Fibroblast of skin of right quadriceps (primary cell): ENCODE measurements around the gene KANSL3.
"Not testable (repeated sequence)": the region's sequence is repeated elsewhere in the genome, so short reads cannot be mapped to it uniquely, and the experiment has no call there.

Experiments used
- DNase-seq: peaks from one replicate; pipeline ENCODE4 v3.0.0-alpha.2; 2013

KANSL3 gene

DNA sequence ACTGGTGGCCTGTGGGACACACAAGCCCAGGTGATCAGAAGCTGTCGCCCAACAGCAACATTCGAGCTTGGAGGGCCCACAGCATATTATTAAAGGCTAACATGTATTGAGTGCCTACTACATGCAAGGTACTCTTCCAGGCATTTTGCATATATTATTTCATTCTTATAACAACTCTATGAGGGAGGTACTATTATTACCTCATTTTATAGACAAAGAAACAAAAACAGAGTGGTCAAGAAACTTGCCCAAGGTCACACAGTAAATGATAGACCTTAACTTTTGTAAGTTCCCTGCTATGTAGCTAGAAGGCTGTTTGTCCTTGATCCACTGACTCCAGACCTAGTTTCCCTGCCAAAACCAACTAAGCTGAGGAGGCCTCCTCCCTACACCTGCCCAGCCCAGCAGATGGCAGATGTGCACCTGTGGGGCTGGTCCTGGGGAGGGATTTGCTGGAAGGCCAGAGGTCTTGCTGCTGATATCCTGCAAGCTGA lies 35.7 kb downstream of the KANSL3 start:
- DNase-seq, result no peak

DNA sequence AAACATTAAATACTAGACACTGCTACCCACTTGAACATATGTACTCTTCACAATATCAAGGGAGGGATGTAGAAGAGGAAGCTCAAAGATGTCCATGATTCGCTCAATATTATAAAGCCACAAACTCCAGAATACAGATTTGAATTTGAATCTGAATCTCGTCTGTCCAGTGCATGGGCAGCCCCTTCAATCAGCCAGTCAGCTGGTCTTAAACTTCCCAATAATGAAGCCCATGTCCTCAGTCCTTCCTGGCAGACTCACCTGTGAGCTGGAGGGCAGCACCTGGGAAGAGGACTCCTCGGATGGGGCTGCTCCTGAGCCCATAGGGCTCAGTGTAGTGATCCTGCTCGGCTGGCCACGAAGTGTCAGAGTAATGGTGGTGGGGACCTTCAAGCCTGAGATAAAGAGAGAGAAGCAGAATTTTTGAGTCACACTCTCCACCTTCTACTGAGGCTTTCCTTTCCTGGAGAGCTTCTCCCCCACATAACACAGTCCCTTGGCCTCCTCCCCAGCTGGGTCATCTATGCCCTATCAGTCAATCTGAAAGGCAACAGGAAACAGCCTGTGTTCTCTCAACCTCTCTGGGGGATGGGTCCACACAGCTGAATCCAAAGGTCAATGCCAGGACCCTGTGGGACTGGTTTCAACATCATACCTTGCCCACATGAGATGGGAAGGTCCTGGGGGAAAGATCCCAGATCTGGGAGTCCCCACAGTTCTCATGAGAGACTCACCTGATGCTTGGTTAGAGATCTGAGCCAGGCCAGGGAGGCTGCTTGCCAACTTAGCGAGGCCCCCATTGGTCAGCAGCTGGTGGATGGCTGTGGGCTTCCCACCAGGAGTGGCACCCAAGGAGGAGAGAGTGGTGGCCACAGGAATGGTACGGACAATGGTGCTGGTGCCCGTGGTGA lies 36.5 kb downstream of the KANSL3 start:
- DNase-seq, result no peak

DNA sequence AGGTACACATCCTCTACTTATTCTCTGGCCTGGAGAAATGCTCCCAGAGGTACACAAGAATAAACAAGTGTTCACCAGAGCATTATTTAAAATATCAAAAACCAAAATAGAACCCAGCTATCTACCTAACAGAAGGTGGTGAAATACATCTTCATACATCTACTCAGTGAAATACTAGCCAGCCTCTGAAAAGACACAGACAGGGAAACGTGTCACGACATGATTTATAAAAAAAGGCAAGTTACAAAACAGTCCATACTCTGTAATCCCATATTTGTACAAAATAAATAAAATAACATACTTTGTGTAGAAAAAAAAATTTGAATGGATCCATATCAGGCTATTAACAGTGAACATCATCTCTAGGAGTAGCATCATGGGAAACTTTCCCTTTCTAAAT lies 38.2 kb downstream of the KANSL3 start:
- no peak for DNase-seq

DNA sequence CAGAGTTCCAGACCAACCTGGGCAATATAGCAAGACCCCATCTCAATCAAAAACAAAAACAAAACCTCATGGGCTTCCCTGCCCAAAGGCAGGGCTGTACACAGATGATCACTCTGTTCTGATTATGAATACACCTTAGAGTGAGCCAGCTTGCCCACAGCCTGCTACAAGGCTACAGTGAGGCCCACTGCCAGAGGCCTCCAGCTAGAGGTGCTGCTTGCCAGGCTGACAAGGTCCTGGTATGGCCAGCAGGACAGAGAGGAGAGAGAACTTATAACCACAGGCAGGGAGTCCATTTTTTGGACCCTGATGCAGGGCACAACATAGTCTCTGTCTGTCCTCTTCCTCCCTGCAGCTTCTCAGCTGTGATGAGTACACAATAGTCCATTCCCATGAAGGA lies 41.5 kb downstream of the KANSL3 start:
- no peak for DNase-seq

DNA sequence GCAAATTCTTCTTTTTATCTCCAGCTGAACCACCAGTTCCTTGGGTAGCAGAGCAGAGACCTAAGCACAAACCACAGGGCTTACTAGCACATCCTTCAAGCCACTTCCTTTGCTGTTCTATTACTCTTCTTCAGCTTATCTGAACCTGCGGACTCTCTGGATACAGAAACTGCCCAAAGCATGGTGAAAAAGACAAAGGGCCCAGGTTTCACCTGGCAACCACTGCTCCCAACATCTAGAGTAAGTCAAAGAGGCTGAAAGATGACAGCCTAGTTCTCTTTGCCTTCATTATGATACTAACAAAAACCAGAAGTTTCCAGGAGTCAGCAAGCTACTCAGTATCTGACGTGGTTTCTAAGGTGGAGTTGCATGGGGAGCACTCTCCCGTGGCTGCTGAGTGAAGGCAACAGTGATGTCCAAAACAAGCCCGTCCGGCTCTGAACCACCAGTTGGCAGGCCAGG lies 43.4 kb downstream of the KANSL3 start:
- DNase-seq, result no peak

DNA sequence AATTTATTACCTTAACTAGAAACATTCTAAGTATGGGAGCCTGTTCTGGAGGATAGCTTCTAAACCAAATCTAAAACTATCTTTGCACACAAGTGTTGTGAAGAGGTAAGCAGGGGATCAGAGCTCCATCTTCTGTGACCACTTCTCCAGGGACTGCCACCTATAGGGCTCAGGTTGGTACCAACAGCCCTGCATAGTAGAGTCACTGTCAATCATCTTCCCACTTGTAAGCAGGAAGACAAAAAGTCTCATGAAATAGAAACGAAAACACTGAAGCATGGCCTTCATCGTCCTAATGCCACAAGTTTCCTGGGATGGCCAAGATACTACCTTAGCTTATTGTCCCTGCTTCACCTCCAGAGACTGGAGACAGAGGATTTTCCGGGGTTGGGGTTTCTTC lies 43.8 kb downstream of the KANSL3 start:
- no peak for DNase-seq

DNA sequence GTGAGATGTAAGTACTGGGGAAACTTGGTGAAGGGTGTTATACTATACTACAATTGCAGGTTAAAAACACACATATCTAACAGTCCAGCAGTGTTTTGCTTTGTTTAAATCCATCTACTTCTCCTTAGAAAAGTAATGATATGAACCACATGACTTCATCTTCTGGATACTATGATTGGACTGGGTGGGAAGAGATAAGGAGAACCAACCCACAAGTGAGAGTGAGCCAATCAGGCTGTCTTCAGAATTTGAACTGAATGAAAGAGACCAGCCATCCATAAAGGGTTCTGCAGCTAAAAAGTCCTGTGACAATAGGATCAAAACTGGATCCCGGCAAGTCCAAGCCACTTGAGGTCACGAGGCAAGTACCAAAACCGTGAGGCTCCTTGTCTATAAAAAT lies 46.6 kb downstream of the KANSL3 start:
- no peak for DNase-seq

DNA sequence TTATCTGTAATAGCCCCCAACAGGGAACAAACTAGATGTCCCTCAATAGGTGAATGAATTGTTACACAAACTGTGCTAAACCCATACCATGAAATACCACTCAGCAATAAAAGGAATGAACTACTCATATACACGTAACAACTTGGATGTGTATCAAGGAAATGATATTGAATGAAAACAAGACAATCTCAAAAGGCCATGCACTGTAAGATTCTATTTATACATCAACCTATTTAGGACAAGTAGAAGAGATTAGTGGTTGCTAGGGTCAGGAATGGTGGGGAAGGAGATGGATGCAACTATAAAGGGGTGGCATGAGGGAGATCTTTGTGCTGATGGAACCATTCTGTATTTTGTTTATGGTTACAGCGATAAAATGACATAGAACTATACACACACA lies 47.1 kb downstream of the KANSL3 start:
- DNase-seq, result no peak

DNA sequence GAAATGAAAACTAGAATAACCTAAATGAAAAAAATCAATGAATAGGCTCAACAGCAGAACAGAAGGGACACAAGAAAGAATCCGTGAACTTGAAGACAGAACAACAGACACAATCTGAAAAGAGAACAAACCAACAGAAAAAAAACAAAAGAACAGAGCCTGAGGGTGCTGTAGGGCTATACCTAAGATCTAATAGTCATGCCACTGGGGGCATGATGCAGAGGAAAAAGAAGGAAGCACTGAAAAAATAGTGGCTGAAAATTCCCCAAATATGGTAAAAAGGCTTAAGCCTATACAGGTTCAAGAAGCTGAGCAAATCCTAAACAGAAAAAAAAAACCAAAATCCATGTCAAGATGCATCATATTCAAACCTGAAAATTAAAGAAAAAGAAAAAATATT lies 50.3 kb downstream of the KANSL3 start:
- DNase-seq, result no peak

DNA sequence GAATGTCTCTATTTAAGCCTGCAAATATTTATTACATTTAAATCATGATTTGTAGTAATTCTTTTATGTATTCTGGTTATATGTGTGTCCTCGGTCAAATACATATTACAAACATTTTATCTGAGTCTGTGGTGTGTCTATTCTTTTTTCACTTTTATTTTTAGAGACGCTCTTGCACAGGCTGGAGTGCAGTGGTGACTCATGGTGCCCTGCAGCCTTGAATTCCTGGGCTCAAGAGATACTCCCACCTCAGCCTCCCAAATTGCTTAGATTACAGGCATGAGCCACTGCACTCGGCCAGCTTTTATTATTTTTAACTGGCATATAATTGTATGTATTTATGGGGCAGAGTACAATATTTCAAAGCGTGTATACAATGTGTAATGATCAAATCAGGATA lies 54.1 kb downstream of the KANSL3 start:
- DNase-seq, result no peak

DNA sequence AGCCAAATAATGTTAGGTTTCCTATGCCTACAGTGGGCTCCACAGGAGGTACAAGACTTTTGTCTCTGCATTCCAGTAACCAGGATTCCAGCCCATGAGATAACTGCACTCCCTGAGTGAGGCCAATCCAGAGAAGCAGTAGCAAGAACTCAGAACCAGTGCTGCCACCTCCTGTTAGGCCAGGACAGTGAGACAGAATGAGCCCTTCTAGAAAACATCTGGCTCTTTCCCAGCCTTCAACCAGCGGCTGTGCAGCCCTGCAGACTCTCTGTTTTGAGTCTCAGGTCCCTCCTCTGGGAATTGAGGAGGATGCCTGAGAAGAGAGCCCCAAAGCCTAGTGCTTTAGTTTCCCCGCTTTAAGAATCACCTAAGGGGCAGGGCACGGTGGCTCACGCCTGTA lies 57.3 kb downstream of the KANSL3 start:
- no peak for DNase-seq

DNA sequence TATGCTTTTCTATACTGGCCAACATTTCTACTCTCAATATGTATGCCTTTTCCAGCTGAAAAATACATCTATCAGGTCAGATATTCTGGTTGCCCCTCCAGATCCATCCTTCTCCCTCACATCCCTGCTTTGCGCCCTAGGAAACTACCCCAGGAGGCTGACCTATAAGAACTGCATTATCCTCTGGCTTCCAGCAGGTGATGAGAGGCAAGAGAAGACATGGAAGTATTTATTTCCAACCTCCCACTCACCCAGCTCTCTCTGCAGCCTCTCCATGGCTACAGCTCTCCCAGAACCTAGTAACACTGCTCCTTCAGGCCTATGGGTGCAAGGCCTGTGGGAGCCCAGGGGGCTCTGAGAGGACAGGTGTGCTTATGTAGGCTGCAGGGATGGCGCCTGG lies 58.7 kb downstream of the KANSL3 start:
- DNase-seq, result no peak

DNA sequence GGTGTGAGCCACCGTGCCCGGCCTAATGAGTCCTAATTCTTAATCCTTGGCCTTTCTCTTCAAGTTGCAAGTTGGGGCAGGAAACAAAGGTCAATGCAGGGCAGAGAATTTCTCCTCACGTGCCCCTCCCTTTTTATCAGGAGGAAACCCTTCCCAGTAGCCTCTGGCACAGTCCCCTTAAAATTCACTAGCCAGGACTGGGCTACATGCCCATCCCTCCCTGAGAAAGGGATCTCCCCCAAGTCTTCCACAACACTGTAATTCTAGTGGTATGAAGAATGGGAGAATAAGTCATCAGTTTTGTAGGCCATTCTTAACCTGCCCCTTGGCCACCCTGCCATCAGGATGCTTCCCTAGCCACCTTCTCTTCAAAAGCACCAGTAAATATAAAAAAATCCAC lies 59.4 kb downstream of the KANSL3 start:
- no peak for DNase-seq

DNA sequence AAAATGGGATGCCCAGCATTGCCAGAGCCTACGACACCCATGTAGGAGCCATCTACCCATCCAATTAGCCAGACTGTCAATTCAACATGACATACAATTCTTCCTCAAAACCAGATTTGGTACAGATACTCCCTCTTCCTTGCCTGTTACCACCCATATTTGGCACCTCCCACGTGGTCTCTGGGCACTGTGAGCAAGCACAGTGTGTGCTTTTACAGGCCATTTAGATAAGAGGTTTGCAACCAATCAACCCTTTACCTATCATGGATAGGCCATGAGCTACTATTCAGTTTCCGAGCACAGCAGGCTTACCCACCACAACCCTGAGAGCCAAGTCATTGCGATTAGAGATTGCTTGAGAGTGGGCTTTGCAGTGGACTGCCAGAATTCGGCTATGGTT lies 60.6 kb downstream of the KANSL3 start:
- DNase-seq, result no peak

DNA sequence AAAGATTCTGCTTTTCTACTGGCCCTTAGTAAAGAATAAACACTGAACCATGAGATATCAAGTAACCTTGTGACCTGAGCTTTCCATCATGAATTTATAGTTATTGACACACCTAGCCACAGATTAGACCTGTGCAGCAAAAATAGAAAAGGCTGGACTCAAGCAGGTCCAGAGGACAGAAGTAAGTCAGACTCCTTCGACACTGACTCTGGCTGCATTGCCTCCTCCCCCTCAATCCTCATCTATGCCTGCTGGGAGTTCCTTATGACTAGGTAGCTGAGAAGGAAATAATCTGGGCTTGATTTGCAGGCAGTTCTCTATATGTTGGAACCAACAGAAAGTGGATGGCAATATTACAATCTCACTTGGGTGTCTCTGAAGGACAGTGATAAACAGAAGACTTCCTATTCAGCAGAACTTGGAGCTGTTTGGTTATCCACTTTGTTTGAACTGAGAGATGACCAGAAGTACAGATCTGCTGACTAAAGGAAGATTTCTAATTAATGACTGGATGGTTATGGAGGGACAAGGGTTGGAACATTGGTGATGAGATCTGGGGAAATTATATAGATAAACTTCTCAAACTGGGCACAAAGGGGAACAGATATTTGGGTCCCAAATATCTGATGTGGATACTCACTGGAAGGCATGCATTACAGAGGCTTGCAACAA lies 62.2 kb downstream of the KANSL3 start:
- no peak for DNase-seq

DNA sequence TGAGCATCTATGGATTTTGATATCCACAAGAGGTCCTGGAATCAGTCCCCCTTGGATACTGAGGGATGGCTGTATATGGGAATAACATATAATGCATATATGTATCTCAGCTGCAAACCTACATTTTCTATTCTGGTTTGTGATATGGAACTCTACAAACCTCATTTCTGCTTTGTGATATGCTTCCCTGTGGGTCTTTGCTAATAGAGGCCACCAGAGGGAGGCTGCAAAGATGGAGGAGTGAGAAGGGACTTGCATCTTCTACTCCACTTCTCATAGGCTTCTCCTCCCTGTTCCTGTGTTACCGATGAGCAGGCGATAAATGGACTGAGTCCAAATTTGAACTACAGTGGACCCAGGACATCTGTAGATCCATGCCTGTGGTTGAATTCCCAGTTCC lies 63.7 kb downstream of the KANSL3 start:
- DNase-seq, result no peak

DNA sequence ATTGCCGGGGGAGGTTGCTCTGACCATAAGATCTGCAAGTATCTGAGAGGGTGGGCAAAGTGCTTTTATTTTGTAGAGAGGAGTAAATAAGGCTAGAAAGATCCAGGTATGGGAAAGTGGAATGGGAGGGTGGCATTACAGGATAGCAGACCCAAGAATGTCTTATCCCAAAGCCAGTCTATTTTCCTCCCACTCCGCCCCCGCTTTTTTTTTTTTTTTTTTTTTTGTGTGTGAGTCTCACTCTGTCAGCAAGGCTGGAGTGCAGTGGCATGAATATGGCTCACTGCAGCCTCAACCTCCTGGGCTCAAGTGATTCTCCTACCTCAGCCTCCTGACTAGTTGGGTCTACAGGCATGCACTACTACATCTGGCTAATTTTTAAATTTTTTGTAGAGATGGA lies 70.0 kb downstream of the KANSL3 start:
- DNase-seq, result no peak

DNA sequence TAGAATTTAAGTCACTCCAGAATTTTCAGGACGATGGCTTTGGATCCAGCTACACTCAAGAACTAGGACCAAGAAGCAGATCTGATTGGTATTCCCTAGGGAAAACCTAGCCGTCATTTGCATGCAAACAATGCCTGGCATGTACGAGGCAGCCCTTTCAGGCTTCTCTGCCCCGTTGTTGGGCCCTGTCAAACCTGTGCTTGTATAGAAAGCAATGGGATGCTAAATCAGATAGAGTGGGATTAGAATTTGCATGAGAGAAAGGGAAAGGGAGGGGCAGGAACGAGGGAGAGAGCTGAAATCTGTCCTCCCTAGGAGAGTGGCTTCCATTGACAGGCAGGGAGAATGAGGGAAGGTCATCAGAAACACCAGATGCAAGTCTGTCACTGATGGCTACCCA lies 73.0 kb downstream of the KANSL3 start:
- no peak for DNase-seq

DNA sequence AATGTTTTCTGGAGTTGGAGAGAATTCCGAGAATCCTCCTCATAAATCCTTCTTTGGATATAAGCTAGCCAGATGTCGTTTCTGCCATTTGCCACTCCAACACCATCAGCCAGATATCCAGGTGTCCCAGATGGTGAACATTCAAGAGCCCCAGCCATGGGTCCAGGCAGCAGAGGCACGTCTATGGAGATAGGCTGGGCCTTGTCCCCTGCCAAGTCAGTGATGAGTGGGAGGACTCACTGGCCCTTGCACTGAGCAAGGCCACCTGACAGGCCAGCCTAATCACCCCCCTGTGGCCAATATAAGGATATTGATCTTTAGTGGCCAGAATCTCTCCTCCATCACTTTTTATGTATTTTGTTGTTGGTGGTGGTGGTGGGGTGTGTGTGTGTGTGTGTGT lies 73.5 kb downstream of the KANSL3 start:
- no peak for DNase-seq

DNA sequence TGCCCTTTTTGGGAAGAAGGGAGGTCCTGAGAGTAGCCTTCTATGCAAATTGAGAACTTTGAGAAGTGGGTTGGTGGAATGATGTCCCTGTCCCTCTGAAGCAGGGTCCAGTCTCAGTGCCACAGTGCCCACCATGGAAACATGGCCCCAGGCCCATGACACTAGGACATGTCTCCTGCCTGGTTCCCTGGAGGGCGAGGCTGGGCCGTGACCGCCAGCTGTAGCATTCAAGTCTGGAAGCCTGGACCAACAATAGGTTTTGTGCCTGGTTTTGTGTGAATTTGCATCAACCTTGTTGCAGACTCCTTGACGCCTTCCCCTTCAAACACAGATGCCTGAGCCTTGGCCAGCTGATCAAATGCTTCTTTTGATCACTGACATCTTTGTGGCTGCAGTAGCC lies 74.1 kb downstream of the KANSL3 start:
- DNase-seq, result no peak

DNA sequence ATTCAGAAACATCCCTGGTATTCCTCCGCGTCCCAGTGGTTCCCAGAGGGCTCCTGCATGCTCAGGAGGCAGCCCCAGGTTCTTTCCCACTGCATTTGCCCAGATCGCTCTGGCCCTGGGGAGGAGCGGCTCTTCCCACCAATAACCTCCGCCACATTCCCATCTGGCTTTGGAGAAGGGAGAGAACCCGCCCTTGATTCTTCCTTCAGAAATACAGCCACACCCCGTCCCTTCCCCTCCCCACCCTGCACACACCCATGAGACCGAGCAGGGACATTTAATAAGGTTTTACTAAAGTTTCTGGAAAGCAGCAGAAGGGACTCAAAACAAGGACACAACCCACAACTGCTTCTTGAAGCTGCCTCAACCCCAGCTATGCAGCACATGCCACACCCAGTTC lies 79.6 kb downstream of the KANSL3 start:
- DNase-seq, result no peak

DNA sequence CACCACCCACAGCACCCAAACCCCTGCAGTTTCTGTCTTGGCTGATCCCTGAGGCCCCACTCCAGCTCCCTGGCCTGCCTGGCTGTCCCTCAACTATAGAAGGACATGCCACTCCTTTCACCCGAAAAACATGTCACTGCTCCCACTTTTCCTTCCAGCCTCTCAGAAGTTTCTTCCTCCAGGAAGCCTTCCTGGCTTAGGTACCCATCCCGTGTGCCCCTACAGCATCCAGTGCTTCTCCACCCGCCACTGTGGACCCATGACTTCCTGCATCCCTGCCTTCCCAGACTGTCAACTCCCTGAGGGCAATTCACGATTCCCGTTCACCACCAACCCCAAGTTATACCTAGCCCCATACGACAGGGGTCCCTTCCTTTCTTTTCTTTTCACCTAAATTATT lies 80.1 kb downstream of the KANSL3 start:
- no peak for DNase-seq

DNA sequence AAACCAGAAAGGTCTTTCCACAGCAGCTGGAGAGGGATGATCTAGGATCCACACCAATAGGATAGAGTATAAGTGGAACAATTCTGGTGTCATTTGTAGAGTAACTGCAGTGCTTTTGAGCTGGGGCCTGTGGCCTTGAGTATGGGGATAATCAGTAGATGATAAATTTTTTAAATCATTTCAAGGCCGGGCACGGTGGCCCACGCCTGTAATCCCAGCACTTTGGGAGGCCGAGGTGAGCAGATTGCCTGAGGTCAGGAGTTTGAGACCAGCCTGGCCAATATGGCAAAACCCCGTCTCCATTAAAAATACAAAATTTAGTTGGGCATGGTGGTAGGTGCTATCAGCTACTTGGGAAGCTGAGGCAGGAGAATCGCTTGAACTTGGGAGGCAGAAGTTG lies 80.7 kb downstream of the KANSL3 start:
- not testable (repeated sequence) for DNase-seq
